ENCODE results near the gene RIN1. TPM values are rescaled to one million over a fixed set of nuclear protein-coding genes. Genes with fewer than 3 reads are reported as not detected.

RIN1 gene
- total RNA-seq, 8 experiments from 2014 or later = 0.60 to 24.5 (median 4.4) TPM

DNA sequence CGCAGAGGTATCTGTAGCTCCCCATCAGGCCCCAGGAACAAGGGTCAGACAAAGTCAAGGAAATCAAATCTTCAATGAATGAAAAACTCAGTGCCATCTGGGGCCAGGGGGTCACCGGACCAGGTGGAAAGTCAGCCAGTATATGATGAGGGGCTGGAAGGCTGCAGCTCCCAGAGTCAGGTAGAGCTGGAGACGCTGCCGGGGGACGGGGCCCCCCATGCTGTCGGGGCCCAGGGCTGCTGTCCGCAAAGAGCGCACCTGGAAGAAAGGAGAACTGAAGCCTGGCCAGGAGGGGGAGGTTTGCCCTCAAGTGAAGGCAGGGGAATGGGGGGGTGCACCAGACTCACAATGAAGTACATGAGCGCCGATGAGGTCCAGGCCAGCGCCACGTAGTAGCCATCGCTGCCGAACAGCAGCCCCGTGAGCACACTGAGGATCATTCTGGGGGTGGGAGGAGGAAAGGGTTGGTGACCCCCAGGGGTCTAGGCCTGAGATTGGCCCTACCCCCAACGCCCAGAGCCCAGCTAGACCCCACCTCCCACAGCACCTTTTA, 51.6 kb downstream of the RIN1 start:
- no peak overlapping the region for H3K27ac ChIP-seq
- no peak overlapping the region for H3K4me3 ChIP-seq
- in situ Hi-C loops (cut with MboI; ENCODE audit: low pct_unique_long_range_greater_than_20kb in 2 of 9, low sequenced_read_pairs in 9 of 9, unreplicated experiment in 9 of 9) = no loop called here
- 100% methylated on average over 1 to 3 of the region's 16 CpGs; no CpG with 5 or more reads in 5 of the 10 experiments for WGBS, 10 experiments
- ATAC-seq (replicated peaks in 6 of 8) = no peak
- peaks cover 46% of the 10 kb centered on the region in 2 donors for H3K4me1 ChIP-seq (replicated peaks in 1 of 2)

DNA sequence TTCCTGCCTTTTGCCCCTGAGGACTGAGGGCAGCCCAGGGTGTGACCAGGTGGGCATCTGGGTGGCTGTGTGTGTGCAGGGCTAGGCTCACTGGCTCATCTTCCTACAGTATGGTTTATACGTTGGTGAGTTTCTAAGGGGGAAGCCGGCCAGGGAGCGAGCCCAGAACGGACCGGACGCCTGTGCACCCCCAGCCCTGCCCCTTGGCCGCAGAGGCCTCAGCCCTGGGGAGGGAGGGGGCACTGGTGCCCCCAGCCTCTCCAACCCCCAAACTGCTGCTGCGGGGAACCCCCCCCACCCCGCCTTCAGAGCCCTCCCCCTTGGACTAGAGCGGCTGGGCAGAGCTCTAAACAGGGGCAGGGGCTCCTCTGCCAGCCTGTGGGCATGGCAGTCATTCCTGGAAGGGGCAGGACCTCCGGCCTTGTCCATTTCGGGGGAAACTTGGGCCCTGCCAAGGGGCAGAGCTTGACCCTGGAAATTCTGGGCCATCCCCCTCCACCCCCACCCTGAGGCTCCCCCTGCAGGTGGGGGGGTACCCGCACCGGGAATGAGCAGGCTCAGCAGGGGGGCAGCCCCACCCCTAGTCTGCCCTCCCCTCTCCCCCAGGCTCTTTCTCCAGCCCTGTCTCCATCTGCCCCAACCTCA, 52.7 kb downstream of the RIN1 start:
- in situ Hi-C loops (cut with MboI; ENCODE audit: low pct_unique_long_range_greater_than_20kb in 2 of 9, low sequenced_read_pairs in 9 of 9, unreplicated experiment in 9 of 9) = no loop called here
- Histone ChIP-seq H3K27ac (no peak overlapping the region), H3K4me3 (no peak overlapping the region), H3K4me1 (replicated peaks in 1 of 2) (peaks cover 48 to 50% of the 10 kb centered on the region in 2 donors)
- ATAC-seq (replicated peaks in 6 of 8) = no peak
- WGBS, 10 experiments = no CpG with 5 or more reads among the region's 14 CpGs

DNA sequence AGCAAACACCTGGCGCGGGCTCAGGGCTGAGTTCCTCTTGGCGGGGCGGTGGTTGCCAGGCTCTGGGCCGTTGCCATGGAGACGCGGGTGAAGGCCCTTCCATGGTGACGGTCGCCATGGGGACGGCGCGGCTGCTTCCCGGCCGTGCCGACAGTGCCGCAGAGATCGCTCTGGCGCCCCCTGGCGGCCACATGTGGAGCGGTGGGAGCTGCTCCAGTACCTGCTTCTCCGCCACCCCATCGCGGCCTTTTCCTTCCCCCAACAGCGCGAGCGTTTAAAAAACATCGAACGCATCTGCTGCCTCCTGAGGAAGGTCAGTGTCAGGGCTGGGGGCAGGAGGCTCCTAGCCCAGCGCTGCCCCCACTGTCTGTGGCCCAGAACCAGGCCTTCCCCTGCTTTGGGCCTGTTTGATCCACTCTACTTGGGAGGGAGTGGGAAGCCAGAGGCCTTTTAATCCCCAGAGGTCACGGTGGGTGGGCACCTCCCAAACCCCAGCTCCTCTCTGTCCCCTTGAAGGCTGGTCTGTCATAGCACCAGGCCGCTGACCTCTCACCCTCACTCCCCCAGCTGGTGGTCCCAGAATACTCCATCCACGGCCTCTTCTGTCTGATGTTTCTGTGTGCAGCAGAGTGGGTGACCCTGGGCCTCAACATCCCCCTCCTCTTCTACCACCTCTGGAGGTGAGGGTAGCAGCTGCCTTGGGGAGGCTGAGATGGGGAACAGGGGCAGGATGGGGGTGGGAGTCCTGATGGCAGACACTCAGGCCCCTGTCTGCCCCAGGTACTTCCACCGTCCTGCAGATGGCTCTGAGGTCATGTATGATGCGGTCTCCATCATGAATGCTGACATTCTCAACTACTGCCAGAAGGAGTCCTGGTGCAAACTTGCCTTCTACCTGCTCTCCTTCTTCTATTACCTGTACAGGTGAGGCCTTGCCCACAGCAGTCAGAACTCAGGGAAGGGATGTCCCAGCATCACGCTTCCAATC, 53.5 kb downstream of the RIN1 start:
- H3K4me3 ChIP-seq = peak overlapping the region in 2 of 5 donors; percentile 4 to 21
- in situ Hi-C loops (cut with MboI; ENCODE audit: low pct_unique_long_range_greater_than_20kb in 2 of 9, low sequenced_read_pairs in 9 of 9, unreplicated experiment in 9 of 9) = no loop called here
- peak; percentile 70 to 92 (median 73) for ATAC-seq (replicated peaks in 6 of 8)
- H3K4me1 ChIP-seq (replicated peaks in 1 of 2) = peaks cover 43 to 46% of the 10 kb centered on the region in 2 donors
- H3K27ac ChIP-seq = peak overlapping the region; percentile 60 to 74
- 0 to 100% (median 54%) methylated on average over 1 to 6 of the region's 35 CpGs; no CpG with 5 or more reads in 6 of the 10 experiments for WGBS, 10 experiments

Other genes with a start within 250 kb of the RIN1 start
- gene KLC2, start 78.7 kb downstream of the RIN1 start, total RNA-seq = 10 to 100 TPM in 7 of 8 experiments, 1 to 10 TPM in 1; 8.2 to 44.2 (median 28.3) TPM
- 100 to 1,000 TPM in 2 of 8 experiments, 10 to 100 TPM in 6; 43.1 to 114 (median 88.0) TPM for gene RAB1B, start 67.8 kb downstream of the RIN1 start, total RNA-seq
- gene CNIH2, start 58.3 kb downstream of the RIN1 start, total RNA-seq = 10 to 100 TPM in 5 of 8 experiments, 1 to 10 TPM in 2, under 1 TPM in 1; 0.41 to 53.9 (median 32.4) TPM
- 100 to 1,000 TPM in 4 of 8 experiments, 10 to 100 TPM in 4; 58.0 to 172 (median 101) TPM for gene YIF1A, start 47.3 kb downstream of the RIN1 start, total RNA-seq
- 1 to 10 TPM in 6 of 8 experiments, under 1 TPM in 1, not detected in 1; 0.63 to 8.3 (median 3.7) TPM for gene TMEM151A, start 44.5 kb downstream of the RIN1 start, total RNA-seq
- gene CD248, start 19.4 kb downstream of the RIN1 start, total RNA-seq = 100 to 1,000 TPM in 1 of 8 experiments, 10 to 100 TPM in 1, 1 to 10 TPM in 3, under 1 TPM in 3; 0.27 to 126 (median 3.8) TPM
- 10 to 100 TPM; 17.5 to 55.5 (median 34.7) TPM for gene BRMS1, start 8.7 kb upstream of the RIN1 start, total RNA-seq
- gene B4GAT1, start 11.2 kb upstream of the RIN1 start, total RNA-seq = 100 to 1,000 TPM in 1 of 8 experiments, 10 to 100 TPM in 7; 18.8 to 161 (median 44.9) TPM
- 10 to 100 TPM in 2 of 8 experiments, 1 to 10 TPM in 5, under 1 TPM in 1; 0.56 to 15.7 (median 3.5) TPM for gene SLC29A2, start 35.3 kb upstream of the RIN1 start, total RNA-seq
- 10 to 100 TPM in 1 of 8 experiments, 1 to 10 TPM in 2, under 1 TPM in 5; 0.10 to 19.1 (median 0.32) TPM for gene NPAS4, start 84.6 kb upstream of the RIN1 start, total RNA-seq
- gene MRPL11, start 102.4 kb upstream of the RIN1 start, total RNA-seq = 10 to 100 TPM; 19.5 to 66.0 (median 25.3) TPM
- 10 to 100 TPM in 5 of 8 experiments, 1 to 10 TPM in 3; 5.4 to 16.9 (median 11.1) TPM for gene PELI3, start 130.5 kb upstream of the RIN1 start, total RNA-seq
- gene DPP3, start 144.0 kb upstream of the RIN1 start, total RNA-seq = 10 to 100 TPM; 26.3 to 74.9 (median 35.4) TPM
- 10 to 100 TPM; 20.7 to 54.3 (median 27.6) TPM for gene BBS1, start 174.2 kb upstream of the RIN1 start, total RNA-seq
- 10 to 100 TPM in 2 of 8 experiments, 1 to 10 TPM in 6; 5.2 to 12.7 (median 8.4) TPM for gene ZDHHC24, start 209.6 kb upstream of the RIN1 start, total RNA-seq
- under 1 TPM in 4 of 8 experiments, not detected in 4; 0.05 to 0.18 (median 0.10) TPM for gene ACTN3, start 210.5 kb upstream of the RIN1 start, total RNA-seq
- 10 to 100 TPM in 5 of 8 experiments, 1 to 10 TPM in 3; 5.4 to 46.1 (median 22.8) TPM for gene CTSF, start 232.2 kb upstream of the RIN1 start, total RNA-seq

Measured in motor neuron (in vitro differentiated cells).